H1 (cell line): ENCODE data around the gene DUS1L. TPM values are rescaled to one million over a fixed set of nuclear protein-coding genes. Genes with fewer than 3 reads are reported as not detected.

Source experiments
- CTCF ChIA-PET: fragments of 300-600 bp; sonication (Branson Sonifier 250); formaldehyde crosslinking; loops from one replicate; lab custom pipeline; 2021; ENCODE audit not compliant: partially characterized antibody; lab: Charles Lee
- POLR2A ChIA-PET: fragments of 300-600 bp; sonication (Branson Sonifier 250); formaldehyde crosslinking; loops from one replicate; lab custom pipeline; 2021; ENCODE audit warnings: inconsistent platforms; ENCODE audit not compliant: partially characterized antibody; lab: Charles Lee
- DNase-seq, 2 experiments: peaks; one replicate each; pipeline versions ENCODE4 v3.0.0 to v3.0.0-alpha.2; 2010 to 2022; ENCODE audit warnings: low spot score in 2 of 2, low read depth in 1 of 2, mixed read lengths in 1 of 2
- FAIRE-seq: peaks from 2 replicates; lab custom pipeline; 2011; peaks lifted over from hg19 to GRCh38; lab: Jason Lieb, UNC
- H2AFZ ChIP-seq: 2 replicates; pipeline ENCODE4 v1.8.1; 2012; ENCODE audit warnings: low read length, inconsistent platforms
- H2AK5ac ChIP-seq: 2 replicates; pipeline ENCODE4 v1.6.1; 2013; ENCODE audit warnings: low read depth, low read length
- H2BK120ac ChIP-seq: replicated peaks from 2 replicates; pipeline ENCODE3; 2013; ENCODE audit warnings: low read depth, low read length, inconsistent platforms
- H2BK12ac ChIP-seq: 2 replicates; pipeline ENCODE4 v1.6.1; 2013; ENCODE audit warnings: low read depth, low read length
- H2BK15ac ChIP-seq: 2 replicates; pipeline ENCODE4 v1.6.1; 2013; ENCODE audit warnings: low read length
- H2BK20ac ChIP-seq: 2 replicates; pipeline ENCODE4 v1.6.1; 2013; ENCODE audit warnings: low read length
- H2BK5ac ChIP-seq: 2 replicates; pipeline ENCODE4 v1.6.1; 2013; ENCODE audit warnings: low read depth, low read length
- H3K14ac ChIP-seq: 2 replicates; pipeline ENCODE4 v1.6.1; 2013; ENCODE audit warnings: inconsistent platforms; ENCODE audit not compliant: insufficient read length
- H3K18ac ChIP-seq: 2 replicates; pipeline ENCODE4 v1.6.1; 2013; ENCODE audit warnings: low read length; ENCODE audit errors: extremely low read depth
- H3K23ac ChIP-seq: 2 replicates; pipeline ENCODE4 v1.6.1; 2013; ENCODE audit warnings: inconsistent platforms; ENCODE audit not compliant: insufficient read length
- H3K23me2 ChIP-seq: 2 replicates; pipeline ENCODE4 v1.6.1; 2013; ENCODE audit warnings: low read depth, low read length
- H3K27ac ChIP-seq: 2 replicates; pipeline ENCODE4 v1.6.1; 2011; ENCODE audit warnings: low read depth, low read length, inconsistent platforms
- H3K27me3 ChIP-seq, 4 experiments: replicated peaks in 1 of 4; 1 replicate in 1 of 4; 2 replicates in 3 of 4; pipeline versions ENCODE4 v1.6.1 to v1.8.1; 2011 to 2013; ENCODE audit warnings: low read length in 3 of 4, mild to moderate bottlenecking in 3 of 4, inconsistent platforms in 2 of 4, mixed read lengths in 2 of 4, moderate library complexity in 1 of 4; ENCODE audit not compliant: control insufficient read depth in 3 of 4, insufficient read depth in 3 of 4; ENCODE audit errors: extremely low read depth in 1 of 4
- H3K36me3 ChIP-seq, 4 experiments: 2 replicates each; pipeline versions ENCODE4 v1.6.1 to v1.8.1; 2011 to 2013; ENCODE audit warnings: mild to moderate bottlenecking in 4 of 4, low read length in 3 of 4, moderate library complexity in 2 of 4, control low read depth in 1 of 4, inconsistent platforms in 1 of 4; ENCODE audit not compliant: insufficient read depth in 4 of 4, control insufficient read depth in 2 of 4
- H3K4ac ChIP-seq: replicated peaks from 2 replicates; pipeline ENCODE3; 2013; ENCODE audit warnings: low read length, low read depth, mixed read lengths, inconsistent platforms; ENCODE audit not compliant: insufficient read length
- H3K4me1 ChIP-seq, 4 experiments: replicated peaks in 1 of 4; 1 replicate in 1 of 4; 2 replicates in 3 of 4; pipeline versions ENCODE4 v1.6.1 to v1.8.1; 2011 to 2013; ENCODE audit warnings: low read length in 3 of 4, inconsistent platforms in 2 of 4, mixed read lengths in 1 of 4; ENCODE audit not compliant: insufficient read depth in 4 of 4, control insufficient read depth in 3 of 4
- H3K4me2 ChIP-seq, 2 experiments: 2 replicates each; pipeline versions ENCODE4 v1.6.1 to v1.8.1; 2011 to 2013; ENCODE audit warnings: low read depth in 2 of 2, low read length in 2 of 2, control low read depth in 1 of 2, inconsistent platforms in 1 of 2, mild to moderate bottlenecking in 1 of 2; ENCODE audit not compliant: insufficient read depth in 1 of 2
- H3K4me3 ChIP-seq, 4 experiments: fragments of 200-600, 300-600 bp in 1 of 4; sonication (generic), shearing (Covaris generic), sonication (Bioruptor Twin) in 1 of 4; 2 replicates each; pipeline versions ENCODE4 v1.5.1 to v1.8.1; 2011 to 2016; ENCODE audit warnings: low read length in 4 of 4, low read depth in 3 of 4, control low read depth in 2 of 4, inconsistent platforms in 2 of 4, mild to moderate bottlenecking in 2 of 4, mixed read lengths in 1 of 4, moderate library complexity in 1 of 4; ENCODE audit not compliant: insufficient read depth in 2 of 4; ENCODE audit errors: extremely low read depth in 1 of 4
- H3K56ac ChIP-seq: replicated peaks from 2 replicates; pipeline ENCODE3; 2013; ENCODE audit warnings: low read depth, mild to moderate bottlenecking, mixed read lengths, low read length, inconsistent platforms; ENCODE audit not compliant: insufficient read length
- H3K79me1 ChIP-seq: 2 replicates; pipeline ENCODE4 v1.6.1; 2013; ENCODE audit warnings: low read depth, low read length, control low read depth
- H3K79me2 ChIP-seq, 2 experiments: 2 replicates each; pipeline versions ENCODE4 v1.6.1 to v1.8.1; 2012 to 2013; ENCODE audit warnings: low read length in 2 of 2, mild to moderate bottlenecking in 2 of 2, inconsistent platforms in 1 of 2; ENCODE audit not compliant: insufficient read depth in 2 of 2, control insufficient read depth in 1 of 2
- H3K9ac ChIP-seq, 4 experiments: replicated peaks in 1 of 4; 1 replicate in 1 of 4; 2 replicates in 3 of 4; pipeline versions ENCODE4 v1.6.1 to v1.8.1; 2011 to 2013; ENCODE audit warnings: low read depth in 3 of 4, low read length in 3 of 4, control low read depth in 2 of 4, mild to moderate bottlenecking in 2 of 4, moderate library complexity in 2 of 4, inconsistent platforms in 1 of 4; ENCODE audit errors: extremely low read depth in 1 of 4
- H3K9me3 ChIP-seq, 2 experiments: 2 replicates each; pipeline versions ENCODE4 v1.6.1 to v1.8.1; 2012 to 2013; ENCODE audit warnings: mild to moderate bottlenecking in 2 of 2, moderate library complexity in 2 of 2, control low read depth in 1 of 2, inconsistent platforms in 1 of 2, low read depth in 1 of 2, low read length in 1 of 2, mixed read lengths in 1 of 2; ENCODE audit not compliant: insufficient read depth in 2 of 2
- H4K20me1 ChIP-seq, 2 experiments: replicated peaks in 1 of 2; 2 replicates each; pipeline versions ENCODE3 to v1.8.1; 2011 to 2013; ENCODE audit warnings: inconsistent platforms in 2 of 2, low read length in 2 of 2, mild to moderate bottlenecking in 1 of 2; ENCODE audit not compliant: insufficient read depth in 2 of 2, control insufficient read depth in 1 of 2
- H4K5ac ChIP-seq: 2 replicates; pipeline ENCODE4 v1.6.1; 2013; ENCODE audit warnings: low read length, low read depth, mixed read lengths, inconsistent platforms; ENCODE audit not compliant: insufficient read length
- H4K8ac ChIP-seq: 2 replicates; pipeline ENCODE4 v1.8.0; 2013; ENCODE audit warnings: mild to moderate bottlenecking, moderate library complexity, low read length, inconsistent platforms; ENCODE audit not compliant: insufficient read depth; ENCODE audit errors: extremely low read depth
- H4K91ac ChIP-seq: replicated peaks from 2 replicates; pipeline ENCODE3; 2013; ENCODE audit warnings: low read length, mixed read lengths, inconsistent platforms; ENCODE audit not compliant: insufficient read length
- JUND ChIP-seq: IDR thresholded peaks from 2 replicates; pipeline ENCODE4 v1.6.1; 2011; ENCODE audit warnings: mild to moderate bottlenecking, improper control_type of control experiment, low read length
- MAFK ChIP-seq: IDR thresholded peaks from 2 replicates; pipeline ENCODE4 v1.6.1; 2012; ENCODE audit warnings: low read depth, mild to moderate bottlenecking, improper control_type of control experiment, low read length
- RBBP5 ChIP-seq: IDR thresholded peaks from 2 replicates; pipeline ENCODE4 v1.7.1; 2012; ENCODE audit warnings: low read depth, mild to moderate bottlenecking, inconsistent platforms, low read length, moderate library complexity, borderline replicate concordance
- ZNF274 ChIP-seq: IDR thresholded peaks from 2 replicates; pipeline ENCODE4 v1.7.0; 2012; ENCODE audit warnings: low read length, borderline replicate concordance; ENCODE audit errors: extremely low read depth
- WGBS, 2 experiments: shearing (Covaris generic) in 1 of 2; methylation state at CpG; one replicate each; pipeline versions ENCODE4 v1.1.6 to v1.1.7; 2013 to 2015; ENCODE audit warnings: low lambda C conversion rate in 2 of 2, mixed read lengths in 2 of 2, inconsistent platforms in 1 of 2, low coverage in 1 of 2, missing lambda C conversion rate in 1 of 2; ENCODE audit not compliant: insufficient replicate concordance in 2 of 2, insufficient coverage in 1 of 2, insufficient read length in 1 of 2; ENCODE audit errors: extremely low coverage in 1 of 2, missing lambda C conversion rate in 1 of 2; 5-methylcytosine and 5-hydroxymethylcytosine counted together
- polyA plus RNA-seq, 7 experiments: library from polyadenylated mRNA; depleted of rRNA in 3 of 7; stranded (reverse) in 5 of 7; unstranded in 2 of 7; fragments of >200 nt in 5 of 7; fragments of 200-250 nt in 2 of 7; gene quantifications; 1 replicate in 5 of 7; 2 replicates in 1 of 7; 4 replicates in 1 of 7; pipeline versions ENCODE4 v1.2.1 to v1.2.3, GENCODE V29; 2011 to 2013; ENCODE audit warnings: missing spikeins in 2 of 7, mixed read lengths in 2 of 7
- total RNA-seq: library from RNA; stranded (reverse); fragmentation: NEBNext Ultra II Directional; extraction: Animal tissue kit (Norgen Biotek cat#: 25700); gene quantifications from 2 replicates; pipeline ENCODE4 v1.2.1, GENCODE V29; 2021
- TF ChIP-seq, protein P1 (sequence below): IDR thresholded peaks from 2 replicates; pipeline ENCODE4 v1.6.1; 2011; ENCODE audit warnings: low read length, improper control_type of control experiment

DUS1L gene
- total and polyA plus RNA-seq, 2 of the 8 experiments (the other 6 are each of a cell fraction or from before 2014, with no cell fraction given): 34.5 to 69.1 TPM

- H3K36me3 ChIP-seq: peaks cover 0 to 8% (median 2%) of the 10 kb centered on the region in 4 experiments; a peak in 3 of 8 replicates
- POLR2A ChIA-PET: interaction anchor here (0.9 kb wide), 1 partner anchor 10 kb away, joined by 3 read pairs; no protein-coding TSS in a partner anchor
- no peak for TF ChIP-seq ZNF274
- TF ChIP-seq, protein P1, sequence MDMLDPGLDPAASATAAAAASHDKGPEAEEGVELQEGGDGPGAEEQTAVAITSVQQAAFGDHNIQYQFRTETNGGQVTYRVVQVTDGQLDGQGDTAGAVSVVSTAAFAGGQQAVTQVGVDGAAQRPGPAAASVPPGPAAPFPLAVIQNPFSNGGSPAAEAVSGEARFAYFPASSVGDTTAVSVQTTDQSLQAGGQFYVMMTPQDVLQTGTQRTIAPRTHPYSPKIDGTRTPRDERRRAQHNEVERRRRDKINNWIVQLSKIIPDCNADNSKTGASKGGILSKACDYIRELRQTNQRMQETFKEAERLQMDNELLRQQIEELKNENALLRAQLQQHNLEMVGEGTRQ: no peak
- TF ChIP-seq JUND: no peak
- TF ChIP-seq MAFK: no peak
- TF ChIP-seq RBBP5: no peak
Measured at GRCh38 chr17:82045936-82046484, 19.6 kb downstream of the DUS1L start.

More at GRCh38 chr17:82045936-82046484, 19.6 kb downstream of the DUS1L start:
- no peak overlapping the region for H2AK5ac ChIP-seq
- H3K23ac ChIP-seq: no peak overlapping the region
- H3K27me3 ChIP-seq: peaks cover 0 to 4% (median 0%) of the 10 kb centered on the region in 4 experiments; a peak in 1 of 7 replicates
- H2AFZ ChIP-seq: no peak overlapping the region
- H3K79me2 ChIP-seq: no peaks in the 10 kb centered on the region
- peaks cover 0 to 19% (median 10%) of the 10 kb centered on the region in 4 experiments; a peak in 5 of 7 replicates for H3K4me1 ChIP-seq
- no peak overlapping the region for H2BK12ac ChIP-seq
- CTCF ChIA-PET: no interaction called here
- H3K4me2 ChIP-seq: no peak overlapping the region
- H3K4me3 ChIP-seq: no peak overlapping the region
- H2BK20ac ChIP-seq: no peak overlapping the region
- H2BK15ac ChIP-seq: no peak overlapping the region
- H4K91ac ChIP-seq: no peak overlapping the region
- no peak overlapping the region for H3K14ac ChIP-seq
- DNase-seq (no peak), FAIRE-seq (no peak)
- no peak overlapping the region for H2BK120ac ChIP-seq
- H3K9me3 ChIP-seq: no peaks in the 10 kb centered on the region
- H3K9ac ChIP-seq: no peak overlapping the region; a peak in 1 of 7 replicates
- no peak overlapping the region for H3K27ac ChIP-seq
- no peak overlapping the region for H3K4ac ChIP-seq
- H3K23me2 ChIP-seq: peaks cover 3% of the 10 kb centered on the region; the same call in 1 of the 2 replicates
- 0 out of 2 replicates have a peak overlapping the region, but pooled peaks have one; percentile 10 for H2BK5ac ChIP-seq
- no peaks in the 10 kb centered on the region; the same call in 1 of the 2 replicates for H3K79me1 ChIP-seq
- WGBS, 2 experiments: 91% methylated on average over 14 of the region's 14 CpGs; no CpG with 5 or more reads in 1 of the 2 experiments
- no peak overlapping the region for H3K18ac ChIP-seq
- H4K20me1 ChIP-seq: peaks cover 0 to 8% of the 10 kb centered on the region in 2 experiments
- no peak overlapping the region for H4K5ac ChIP-seq
- no peak overlapping the region for H4K8ac ChIP-seq
- no peak overlapping the region for H3K56ac ChIP-seq
